ENCODE results near the gene XAF1. TPM values are rescaled to one million over a fixed set of nuclear protein-coding genes. Genes with fewer than 3 reads are reported as not detected.

Gene XAF1
- total and polyA plus RNA-seq, 10 of the 15 experiments (the other 5 are each of a cell fraction or from before 2014, with no cell fraction given), result 16.3 to 59.1 (median 44.6) TPM

Small RNAs within 50 kb of the gene (small RNA-seq; reads per million reads assigned to genes)
- not detected for gene AC004706.2

Other genes with a start within 250 kb of the XAF1 start
Only the 7 nearest of the 9 such genes appear.
- gene KIAA0753, start 115.3 kb upstream of the XAF1 start, total RNA-seq (2014; rRNA removed), result 10.1 and 13.4 TPM in 2 replicates
- gene KIAA0753, start 115.3 kb upstream of the XAF1 start, total RNA-seq (2014; rRNA removed; fragmentation: Illumina TruSeq; extraction: Trizol), result 12.7 and 15.2 TPM in 2 replicates
- 12.0 and 12.9 TPM in 2 replicates for gene KIAA0753, start 115.3 kb upstream of the XAF1 start, total RNA-seq (2021)
- gene KIAA0753, start 115.3 kb upstream of the XAF1 start, polyA plus RNA-seq (2011; rRNA removed), result 7.3 and 8.1 TPM in 2 replicates
- 12.5 and 15.3 TPM in 2 replicates for gene KIAA0753, start 115.3 kb upstream of the XAF1 start, polyA plus RNA-seq (2014; fragmentation: Illumina TruSeq; extraction: Trizol)
- gene KIAA0753, start 115.3 kb upstream of the XAF1 start, polyA plus RNA-seq (2014; fragmentation: Nextera tagmentation; extraction: Ambion mirVana), result 1 to 10 TPM; 2.2 to 3.3 TPM
- gene KIAA0753, start 115.3 kb upstream of the XAF1 start, polyA plus RNA-seq (2014; rRNA removed), result 7.9 and 10.3 TPM in 2 replicates
- 1 to 10 TPM; 5.9 to 7.5 TPM for gene KIAA0753, start 115.3 kb upstream of the XAF1 start, polyA plus RNA-seq (2016; fragmentation: Nextera tagmentation; extraction: Ambion mirVana)
- 123 and 124 TPM in 2 replicates for gene TXNDC17, start 115.0 kb upstream of the XAF1 start, total RNA-seq (2014; rRNA removed)
- gene TXNDC17, start 115.0 kb upstream of the XAF1 start, total RNA-seq (2014; rRNA removed; fragmentation: Illumina TruSeq; extraction: Trizol), result 149 and 175 TPM in 2 replicates
- gene TXNDC17, start 115.0 kb upstream of the XAF1 start, total RNA-seq (2021), result 129 and 142 TPM in 2 replicates
- gene TXNDC17, start 115.0 kb upstream of the XAF1 start, polyA plus RNA-seq (2011; rRNA removed), result 236 and 346 TPM in 2 replicates
- 85.4 and 178 TPM in 2 replicates for gene TXNDC17, start 115.0 kb upstream of the XAF1 start, polyA plus RNA-seq (2014; fragmentation: Illumina TruSeq; extraction: Trizol)
- 100 to 1,000 TPM; 933 to 957 TPM for gene TXNDC17, start 115.0 kb upstream of the XAF1 start, polyA plus RNA-seq (2014; fragmentation: Nextera tagmentation; extraction: Ambion mirVana)
- gene TXNDC17, start 115.0 kb upstream of the XAF1 start, polyA plus RNA-seq (2014; rRNA removed), result 191 and 195 TPM in 2 replicates
- 100 to 1,000 TPM; 667 to 694 TPM for gene TXNDC17, start 115.0 kb upstream of the XAF1 start, polyA plus RNA-seq (2016; fragmentation: Nextera tagmentation; extraction: Ambion mirVana)
- 14.4 and 17.7 TPM in 2 replicates for gene MED31, start 104.4 kb upstream of the XAF1 start, total RNA-seq (2014; rRNA removed)
- 14.9 and 16.4 TPM in 2 replicates for gene MED31, start 104.4 kb upstream of the XAF1 start, total RNA-seq (2014; rRNA removed; fragmentation: Illumina TruSeq; extraction: Trizol)
- 16.8 and 17.7 TPM in 2 replicates for gene MED31, start 104.4 kb upstream of the XAF1 start, total RNA-seq (2021)
- gene MED31, start 104.4 kb upstream of the XAF1 start, polyA plus RNA-seq (2011; rRNA removed), result 43.9 and 64.6 TPM in 2 replicates
- 16.7 and 32.6 TPM in 2 replicates for gene MED31, start 104.4 kb upstream of the XAF1 start, polyA plus RNA-seq (2014; fragmentation: Illumina TruSeq; extraction: Trizol)
- 10 to 100 TPM; 46.1 to 51.1 TPM for gene MED31, start 104.4 kb upstream of the XAF1 start, polyA plus RNA-seq (2014; fragmentation: Nextera tagmentation; extraction: Ambion mirVana)
- 22.2 and 25.3 TPM in 2 replicates for gene MED31, start 104.4 kb upstream of the XAF1 start, polyA plus RNA-seq (2014; rRNA removed)
- gene MED31, start 104.4 kb upstream of the XAF1 start, polyA plus RNA-seq (2016; fragmentation: Nextera tagmentation; extraction: Ambion mirVana), result 10 to 100 TPM; 70.7 to 71.1 TPM
- 1.2 and 1.6 TPM in 2 replicates for gene C17orf100, start 104.3 kb upstream of the XAF1 start, total RNA-seq (2014; rRNA removed)
- 1.3 and 1.6 TPM in 2 replicates for gene C17orf100, start 104.3 kb upstream of the XAF1 start, total RNA-seq (2014; rRNA removed; fragmentation: Illumina TruSeq; extraction: Trizol)
- 2.1 and 3.2 TPM in 2 replicates for gene C17orf100, start 104.3 kb upstream of the XAF1 start, total RNA-seq (2021)
- 1.5 and 1.6 TPM in 2 replicates for gene C17orf100, start 104.3 kb upstream of the XAF1 start, polyA plus RNA-seq (2011; rRNA removed)
- 2.2 and 2.7 TPM in 2 replicates for gene C17orf100, start 104.3 kb upstream of the XAF1 start, polyA plus RNA-seq (2014; fragmentation: Illumina TruSeq; extraction: Trizol)
- gene C17orf100, start 104.3 kb upstream of the XAF1 start, polyA plus RNA-seq (2014; fragmentation: Nextera tagmentation; extraction: Ambion mirVana), result 1 to 10 TPM in 1 of 2 experiments, under 1 TPM in 1; 0.84 to 1.5 TPM
- gene C17orf100, start 104.3 kb upstream of the XAF1 start, polyA plus RNA-seq (2014; rRNA removed), result 3.9 and 4.2 TPM in 2 replicates
- gene C17orf100, start 104.3 kb upstream of the XAF1 start, polyA plus RNA-seq (2016; fragmentation: Nextera tagmentation; extraction: Ambion mirVana), result 1 to 10 TPM; 4.1 to 4.7 TPM
- gene SLC13A5, start 42.7 kb upstream of the XAF1 start, total RNA-seq (2014; rRNA removed), result not detected in 2 replicates
- gene SLC13A5, start 42.7 kb upstream of the XAF1 start, total RNA-seq (2014; rRNA removed; fragmentation: Illumina TruSeq; extraction: Trizol), result not detected in 2 replicates
- gene SLC13A5, start 42.7 kb upstream of the XAF1 start, total RNA-seq (2021), result 0.23 TPM in 1 of 2 replicates, not detected in the other
- not detected in 2 replicates for gene SLC13A5, start 42.7 kb upstream of the XAF1 start, polyA plus RNA-seq (2011; rRNA removed)
- not detected in 2 replicates for gene SLC13A5, start 42.7 kb upstream of the XAF1 start, polyA plus RNA-seq (2014; fragmentation: Illumina TruSeq; extraction: Trizol)
- not detected for gene SLC13A5, start 42.7 kb upstream of the XAF1 start, polyA plus RNA-seq (2014; fragmentation: Nextera tagmentation; extraction: Ambion mirVana)
- gene SLC13A5, start 42.7 kb upstream of the XAF1 start, polyA plus RNA-seq (2014; rRNA removed), result not detected in 2 replicates
- not detected for gene SLC13A5, start 42.7 kb upstream of the XAF1 start, polyA plus RNA-seq (2016; fragmentation: Nextera tagmentation; extraction: Ambion mirVana)
- gene FBXO39, start 20.2 kb downstream of the XAF1 start, total RNA-seq (2014; rRNA removed), result 0.11 TPM in 1 of 2 replicates, not detected in the other
- 0.18 TPM in 1 of 2 replicates, not detected in the other for gene FBXO39, start 20.2 kb downstream of the XAF1 start, total RNA-seq (2014; rRNA removed; fragmentation: Illumina TruSeq; extraction: Trizol)
- gene FBXO39, start 20.2 kb downstream of the XAF1 start, total RNA-seq (2021), result not detected in 2 replicates
- 0.62 and 0.65 TPM in 2 replicates for gene FBXO39, start 20.2 kb downstream of the XAF1 start, polyA plus RNA-seq (2011; rRNA removed)
- 0.13 TPM in 1 of 2 replicates, not detected in the other for gene FBXO39, start 20.2 kb downstream of the XAF1 start, polyA plus RNA-seq (2014; fragmentation: Illumina TruSeq; extraction: Trizol)
- gene FBXO39, start 20.2 kb downstream of the XAF1 start, polyA plus RNA-seq (2014; fragmentation: Nextera tagmentation; extraction: Ambion mirVana), result under 1 TPM in 1 of 2 experiments, not detected in 1; 0.05 TPM
- 0.15 TPM in 1 of 2 replicates, not detected in the other for gene FBXO39, start 20.2 kb downstream of the XAF1 start, polyA plus RNA-seq (2014; rRNA removed)
- not detected for gene FBXO39, start 20.2 kb downstream of the XAF1 start, polyA plus RNA-seq (2016; fragmentation: Nextera tagmentation; extraction: Ambion mirVana)
- gene TEKT1, start 75.7 kb downstream of the XAF1 start, total RNA-seq (2014; rRNA removed), result not detected in 2 replicates
- not detected in 2 replicates for gene TEKT1, start 75.7 kb downstream of the XAF1 start, total RNA-seq (2014; rRNA removed; fragmentation: Illumina TruSeq; extraction: Trizol)
- not detected in 2 replicates for gene TEKT1, start 75.7 kb downstream of the XAF1 start, total RNA-seq (2021)
- not detected in 2 replicates for gene TEKT1, start 75.7 kb downstream of the XAF1 start, polyA plus RNA-seq (2011; rRNA removed)
- not detected in 2 replicates for gene TEKT1, start 75.7 kb downstream of the XAF1 start, polyA plus RNA-seq (2014; fragmentation: Illumina TruSeq; extraction: Trizol)
- not detected for gene TEKT1, start 75.7 kb downstream of the XAF1 start, polyA plus RNA-seq (2014; fragmentation: Nextera tagmentation; extraction: Ambion mirVana)
- not detected in 2 replicates for gene TEKT1, start 75.7 kb downstream of the XAF1 start, polyA plus RNA-seq (2014; rRNA removed)
- gene TEKT1, start 75.7 kb downstream of the XAF1 start, polyA plus RNA-seq (2016; fragmentation: Nextera tagmentation; extraction: Ambion mirVana), result not detected